Measurements from ENCODE around the gene BCAR3.
A peak's percentile ranks its signal among the peaks of the same experiment; 100 is the strongest.

BCAR3 gene

GRCh38 chr1:93640656-93641440, 40.8 kb downstream of the BCAR3 start:
- Histone ChIP-seq H3K79me1 (ENCODE audit: low read depth, low read length) (no peaks in the 10 kb centered on the region), H3K27me3 (ENCODE audit: control insufficient read depth in 3 of 3, insufficient read depth in 3 of 3, low read depth in 1 of 3, low read length in 3 of 3) (no peaks in the 10 kb centered on the region), H3K4me1 (ENCODE audit: control insufficient read depth in 2 of 2, insufficient read depth in 1 of 2, low read depth in 1 of 2, low read length in 2 of 2) (peaks cover 11 to 14% of the 10 kb centered on the region in 2 donors), H3K23ac (ENCODE audit: low read depth, low read length, poor library complexity) (no peak overlapping the region), H3K18ac (ENCODE audit: low read length) (no peak overlapping the region), H3K9me3 (replicated peaks in 1 of 2; ENCODE audit: control insufficient read depth in 2 of 2, insufficient read depth in 1 of 2, low read depth in 1 of 2, low read length in 2 of 2) (peaks cover 0 to 12% of the 10 kb centered on the region in 2 donors), H3K36me3 (replicated peaks in 1 of 2; ENCODE audit: control insufficient read depth in 2 of 2, insufficient read depth in 2 of 2, low read length in 2 of 2) (peaks cover 4 to 43% of the 10 kb centered on the region in 2 donors), H2BK15ac (ENCODE audit: low read length) (no peak overlapping the region), H2AFZ (ENCODE audit: low read length) (no peak overlapping the region), H3K14ac (ENCODE audit: low read length) (no peak overlapping the region), H2BK5ac (ENCODE audit: low read length) (no peak overlapping the region), H3K9ac (ENCODE audit: low read depth, low read length, poor library complexity) (no peak overlapping the region), H2AK5ac (ENCODE audit: low read depth, low read length) (no peak overlapping the region), H4K8ac (ENCODE audit: low read depth, low read length) (no peak overlapping the region), H3K4ac (ENCODE audit: low read length) (no peak overlapping the region), H3K4me2 (ENCODE audit: insufficient read depth, low read length, poor library complexity, severe bottlenecking) (no peak overlapping the region), H3K27ac (replicated peaks; ENCODE audit: low read length) (no peak overlapping the region), H2BK12ac (ENCODE audit: low read length) (no peak overlapping the region), H2BK120ac (ENCODE audit: low read depth, low read length) (no peak overlapping the region), H3K4me3 (ENCODE audit: low read length in 2 of 2) (no peak overlapping the region), H4K91ac (ENCODE audit: low read depth, low read length, poor library complexity) (no peak overlapping the region)
- no peak for DNase-seq (ENCODE audit: low spot score)
- no CpG with 5 or more reads among the region's 8 CpGs for WGBS, 2 donors (ENCODE audit: extremely low coverage in 2 of 2, insufficient read length in 2 of 2, insufficient replicate concordance in 1 of 2)

GRCh38 chr1:93638981-93639380, 42.7 kb downstream of the BCAR3 start:
- Histone ChIP-seq H3K36me3 (replicated peaks in 1 of 2; ENCODE audit: control insufficient read depth in 2 of 2, insufficient read depth in 2 of 2, low read length in 2 of 2) (peaks cover 4 to 49% of the 10 kb centered on the region in 2 donors), H3K4me3 (ENCODE audit: low read length in 2 of 2) (no peak overlapping the region), H2BK5ac (ENCODE audit: low read length) (no peak overlapping the region), H3K27me3 (ENCODE audit: control insufficient read depth in 3 of 3, insufficient read depth in 3 of 3, low read depth in 1 of 3, low read length in 3 of 3) (no peaks in the 10 kb centered on the region), H3K4me1 (ENCODE audit: control insufficient read depth in 2 of 2, insufficient read depth in 1 of 2, low read depth in 1 of 2, low read length in 2 of 2) (peaks cover 15 to 21% of the 10 kb centered on the region in 2 donors), H3K4ac (ENCODE audit: low read length) (no peak overlapping the region), H2BK120ac (ENCODE audit: low read depth, low read length) (no peak overlapping the region), H3K9ac (ENCODE audit: low read depth, low read length, poor library complexity) (no peak overlapping the region), H3K23ac (ENCODE audit: low read depth, low read length, poor library complexity) (no peak overlapping the region), H3K18ac (ENCODE audit: low read length) (no peak overlapping the region), H4K8ac (ENCODE audit: low read depth, low read length) (no peak overlapping the region), H2AFZ (ENCODE audit: low read length) (no peak overlapping the region), H4K91ac (ENCODE audit: low read depth, low read length, poor library complexity) (no peak overlapping the region), H3K14ac (ENCODE audit: low read length) (no peak overlapping the region), H2AK5ac (ENCODE audit: low read depth, low read length) (no peak overlapping the region), H3K27ac (replicated peaks; ENCODE audit: low read length) (peak overlapping the region; percentile 14), H3K9me3 (replicated peaks in 1 of 2; ENCODE audit: control insufficient read depth in 2 of 2, insufficient read depth in 1 of 2, low read depth in 1 of 2, low read length in 2 of 2) (peaks cover 0 to 14% of the 10 kb centered on the region in 2 donors), H3K79me1 (ENCODE audit: low read depth, low read length) (no peaks in the 10 kb centered on the region), H2BK12ac (ENCODE audit: low read length) (no peak overlapping the region), H2BK15ac (ENCODE audit: low read length) (no peak overlapping the region), H3K4me2 (ENCODE audit: insufficient read depth, low read length, poor library complexity, severe bottlenecking) (peak overlapping the region; percentile 35)
- no peak for DNase-seq (ENCODE audit: low spot score)
- WGBS, 2 donors (ENCODE audit: extremely low coverage in 2 of 2, insufficient read length in 2 of 2, insufficient replicate concordance in 1 of 2): no CpG with 5 or more reads among the region's 8 CpGs

GRCh38 chr1:93638307-93638847, 43.3 kb downstream of the BCAR3 start:
- Histone ChIP-seq H3K36me3 (replicated peaks in 1 of 2; ENCODE audit: control insufficient read depth in 2 of 2, insufficient read depth in 2 of 2, low read length in 2 of 2) (peaks cover 4 to 53% of the 10 kb centered on the region in 2 donors), H4K8ac (ENCODE audit: low read depth, low read length) (no peak overlapping the region), H2BK5ac (ENCODE audit: low read length) (no peak overlapping the region), H3K4me1 (ENCODE audit: control insufficient read depth in 2 of 2, insufficient read depth in 1 of 2, low read depth in 1 of 2, low read length in 2 of 2) (peaks cover 15 to 21% of the 10 kb centered on the region in 2 donors), H3K23ac (ENCODE audit: low read depth, low read length, poor library complexity) (no peak overlapping the region), H3K9me3 (replicated peaks in 1 of 2; ENCODE audit: control insufficient read depth in 2 of 2, insufficient read depth in 1 of 2, low read depth in 1 of 2, low read length in 2 of 2) (peaks cover 0 to 18% of the 10 kb centered on the region in 2 donors), H3K79me1 (ENCODE audit: low read depth, low read length) (no peaks in the 10 kb centered on the region), H3K4me3 (ENCODE audit: low read length in 2 of 2) (no peak overlapping the region), H2BK15ac (ENCODE audit: low read length) (no peak overlapping the region), H2AK5ac (ENCODE audit: low read depth, low read length) (no peak overlapping the region), H3K9ac (ENCODE audit: low read depth, low read length, poor library complexity) (no peak overlapping the region), H2BK12ac (ENCODE audit: low read length) (no peak overlapping the region), H3K18ac (ENCODE audit: low read length) (no peak overlapping the region), H2AFZ (ENCODE audit: low read length) (no peak overlapping the region), H3K4ac (ENCODE audit: low read length) (no peak overlapping the region), H4K91ac (ENCODE audit: low read depth, low read length, poor library complexity) (no peak overlapping the region), H3K14ac (ENCODE audit: low read length) (no peak overlapping the region), H3K27me3 (ENCODE audit: control insufficient read depth in 3 of 3, insufficient read depth in 3 of 3, low read depth in 1 of 3, low read length in 3 of 3) (no peaks in the 10 kb centered on the region), H3K4me2 (ENCODE audit: insufficient read depth, low read length, poor library complexity, severe bottlenecking) (no peak overlapping the region), H2BK120ac (ENCODE audit: low read depth, low read length) (no peak overlapping the region), H3K27ac (replicated peaks; ENCODE audit: low read length) (peak overlapping the region; percentile 14)
- WGBS, 2 donors (ENCODE audit: extremely low coverage in 2 of 2, insufficient read length in 2 of 2, insufficient replicate concordance in 1 of 2): no CpG with 5 or more reads among the region's 5 CpGs
- DNase-seq (ENCODE audit: low spot score): no peak

GRCh38 chr1:93636712-93637111, 44.9 kb downstream of the BCAR3 start:
- H3K9me3 ChIP-seq (replicated peaks in 1 of 2; ENCODE audit: control insufficient read depth in 2 of 2, insufficient read depth in 1 of 2, low read depth in 1 of 2, low read length in 2 of 2): peaks cover 0 to 18% of the 10 kb centered on the region in 2 donors
- no CpG with 5 or more reads among the region's 3 CpGs for WGBS, 2 donors (ENCODE audit: extremely low coverage in 2 of 2, insufficient read length in 2 of 2, insufficient replicate concordance in 1 of 2)
- no peak overlapping the region for H3K23ac ChIP-seq (ENCODE audit: low read depth, low read length, poor library complexity)
- H2BK120ac ChIP-seq (ENCODE audit: low read depth, low read length): no peak overlapping the region
- H3K79me1 ChIP-seq (ENCODE audit: low read depth, low read length): peaks cover 2% of the 10 kb centered on the region
- no peak overlapping the region for H3K4me3 ChIP-seq (ENCODE audit: low read length in 2 of 2)
- peak overlapping the region; percentile 62 for H3K27ac ChIP-seq (replicated peaks; ENCODE audit: low read length)
- DNase-seq (ENCODE audit: low spot score): no peak
- no peak overlapping the region for H4K8ac ChIP-seq (ENCODE audit: low read depth, low read length)
- no peaks in the 10 kb centered on the region for H3K27me3 ChIP-seq (ENCODE audit: control insufficient read depth in 3 of 3, insufficient read depth in 3 of 3, low read depth in 1 of 3, low read length in 3 of 3)
- no peak overlapping the region for H2BK15ac ChIP-seq (ENCODE audit: low read length)
- no peak overlapping the region for H2BK12ac ChIP-seq (ENCODE audit: low read length)
- no peak overlapping the region for H2AK5ac ChIP-seq (ENCODE audit: low read depth, low read length)
- peaks cover 15 to 21% of the 10 kb centered on the region in 2 donors for H3K4me1 ChIP-seq (ENCODE audit: control insufficient read depth in 2 of 2, insufficient read depth in 1 of 2, low read depth in 1 of 2, low read length in 2 of 2)
- no peak overlapping the region for H3K9ac ChIP-seq (ENCODE audit: low read depth, low read length, poor library complexity)
- no peak overlapping the region for H2AFZ ChIP-seq (ENCODE audit: low read length)
- no peak overlapping the region for H3K14ac ChIP-seq (ENCODE audit: low read length)
- no peak overlapping the region for H3K18ac ChIP-seq (ENCODE audit: low read length)
- H3K4me2 ChIP-seq (ENCODE audit: insufficient read depth, low read length, poor library complexity, severe bottlenecking): no peak overlapping the region
- H3K4ac ChIP-seq (ENCODE audit: low read length): no peak overlapping the region
- peaks cover 4 to 52% of the 10 kb centered on the region in 2 donors for H3K36me3 ChIP-seq (replicated peaks in 1 of 2; ENCODE audit: control insufficient read depth in 2 of 2, insufficient read depth in 2 of 2, low read length in 2 of 2)
- no peak overlapping the region for H4K91ac ChIP-seq (ENCODE audit: low read depth, low read length, poor library complexity)
- H2BK5ac ChIP-seq (ENCODE audit: low read length): no peak overlapping the region
